Measurements from ENCODE around the gene PTPN6. TPM values are rescaled to one million over a fixed set of nuclear protein-coding genes. Genes with fewer than 3 reads are reported as not detected.

The PTPN6 gene
- total RNA-seq, 2 experiments from 2014 or later, result 79.0 to 83.5 TPM

DNA sequence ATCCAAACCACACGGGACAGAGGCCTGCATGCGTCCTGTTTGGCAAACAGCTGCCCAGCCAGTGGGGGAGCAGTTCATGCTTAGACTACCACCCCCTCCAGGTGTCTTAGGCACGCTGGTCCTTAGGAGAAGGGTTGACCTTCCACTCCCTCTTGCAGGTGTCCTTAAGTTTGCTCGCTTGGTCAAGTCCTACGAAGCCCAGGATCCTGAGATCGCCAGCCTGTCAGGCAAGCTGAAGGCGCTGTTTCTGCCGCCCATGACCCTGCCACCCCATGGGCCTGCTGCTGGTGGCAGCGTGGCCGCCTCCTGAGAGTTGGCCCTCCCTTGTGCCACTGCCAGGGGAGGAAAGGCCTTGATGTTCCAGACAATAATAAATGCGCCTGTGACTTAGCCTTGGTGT, 5.5 kb upstream of the PTPN6 start:
- ChIA-PET CTCF (interaction anchor here (1.1 to 10.8 kb wide), 12 partner anchors 8 to 163 kb away, joined by 4 to 324 read pairs (median 14); partner anchors contain the start of genes C1RL, CDCA3, LPCAT3 and LRRC23), POLR2A (interaction anchor here (0.6 to 11.6 kb wide), 13 partner anchors 8 to 256 kb away, joined by 3 to 963 read pairs (median 26); partner anchors contain the start of genes C1RL, EMG1, ENO2 and PHB2)
- Mint-ChIP-seq H3K36me3 (ENCODE audit: low read depth) (peaks cover 20% of the 10 kb centered on the region), H3K27ac (peak overlapping the region; percentile 97), H3K9me3 (no peaks in the 10 kb centered on the region), H3K4me1 (ENCODE audit: low read depth) (peaks cover 81% of the 10 kb centered on the region), H3K27me3 (no peaks in the 10 kb centered on the region), H3K4me3 (peak overlapping the region; percentile 97)
- TF ChIP-seq CTCF (IDR thresholded peaks at IDR 0.05), result no peak
- Histone ChIP-seq H3K4me1 (ENCODE audit: insufficient read depth, low read length) (peaks cover 85% of the 10 kb centered on the region), H3K36me3 (ENCODE audit: insufficient read depth, low read length) (peaks cover 17% of the 10 kb centered on the region), H3K4me3 (ENCODE audit: low read length) (peak overlapping the region; percentile 65), H3K27me3 (ENCODE audit: control insufficient read depth in 1 of 2, insufficient read depth in 2 of 2, low read length in 2 of 2) (no peaks in the 10 kb centered on the region), H3K27ac (ENCODE audit: low read depth in 1 of 2, low read length in 2 of 2) (peak overlapping the region; percentile 96 to 98), H3K9me3 (ENCODE audit: control insufficient read depth in 1 of 2, insufficient read depth in 1 of 2, low read length in 2 of 2) (no peaks in the 10 kb centered on the region)
- intact Hi-C loops (cut with DNase I, micrococcal nuclease), result no loop called here
- ATAC-seq (ENCODE audit: poor library complexity), result no peak
- DNase-seq, result peak in 1 of 14 experiments; percentile 41

DNA sequence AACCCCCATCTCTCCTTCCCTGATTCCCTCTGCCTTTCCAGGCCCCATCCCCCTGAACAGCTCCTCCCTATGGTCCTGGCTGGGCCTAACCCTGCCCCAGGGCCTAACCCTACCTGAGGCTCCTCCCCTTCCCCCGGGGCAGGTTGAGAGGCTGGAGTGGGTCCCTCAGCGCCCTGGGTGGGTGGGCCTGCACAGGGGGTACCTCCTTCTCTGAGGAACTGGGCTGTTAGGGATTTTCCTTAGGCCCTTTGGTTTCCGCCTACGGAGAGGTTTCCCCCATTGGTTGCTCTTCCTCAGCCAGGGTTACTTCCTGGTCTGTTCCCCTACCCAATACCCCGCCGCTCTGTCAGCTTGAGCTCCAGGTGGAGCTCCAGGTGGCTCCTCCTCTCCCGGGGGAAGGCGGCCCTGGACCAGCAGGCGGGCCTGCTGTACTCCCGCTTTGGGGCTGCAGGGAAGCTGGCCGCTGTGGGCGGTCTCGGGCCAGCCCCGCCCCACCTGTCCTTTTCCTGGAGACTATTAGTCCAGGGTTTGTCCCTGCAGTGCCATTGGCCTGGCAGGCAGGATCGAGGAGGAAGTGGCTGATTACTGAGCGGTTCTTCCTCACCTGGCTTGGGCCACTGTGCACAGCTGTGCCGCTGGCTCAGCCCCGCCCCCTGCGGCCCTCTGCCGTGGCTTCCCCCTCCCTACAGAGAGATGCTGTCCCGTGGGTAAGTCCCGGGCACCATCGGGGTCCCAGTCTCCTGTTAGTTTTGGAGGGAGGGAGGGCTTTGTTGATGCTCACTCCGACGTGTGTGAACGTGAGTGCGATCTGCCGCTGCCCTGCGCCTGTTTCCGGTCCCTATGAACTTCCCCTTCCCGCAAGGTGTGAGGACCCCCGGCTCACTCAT, 4.9 kb upstream of the PTPN6 start:
- Histone ChIP-seq H3K4me1 (ENCODE audit: insufficient read depth, low read length) (peaks cover 91% of the 10 kb centered on the region), H3K36me3 (ENCODE audit: insufficient read depth, low read length) (peaks cover 15% of the 10 kb centered on the region), H3K27me3 (ENCODE audit: control insufficient read depth in 1 of 2, insufficient read depth in 2 of 2, low read length in 2 of 2) (no peaks in the 10 kb centered on the region), H3K9me3 (ENCODE audit: control insufficient read depth in 1 of 2, insufficient read depth in 1 of 2, low read length in 2 of 2) (no peaks in the 10 kb centered on the region), H3K4me3 (ENCODE audit: low read length) (peak overlapping the region; percentile 65), H3K27ac (ENCODE audit: low read depth in 1 of 2, low read length in 2 of 2) (peak overlapping the region; percentile 96 to 98)
- TF ChIP-seq CTCF (IDR thresholded peaks at IDR 0.05), result no peak
- POLR2A ChIA-PET, result interaction anchor here (0.6 to 11.6 kb wide), 12 partner anchors 9 to 257 kb away, joined by 3 to 963 read pairs (median 30); partner anchors contain the start of genes C1RL, EMG1, ENO2 and PHB2
- H3K4me3 Mint-ChIP-seq, result peak overlapping the region; percentile 97
- intact Hi-C loops (cut with DNase I, micrococcal nuclease), result no loop called here
- peaks cover 86% of the 10 kb centered on the region for H3K4me1 Mint-ChIP-seq (ENCODE audit: low read depth)
- DNase-seq (peak in 9 of 14 experiments; percentile 51 to 85 (median 67)), ATAC-seq (ENCODE audit: poor library complexity) (peak; percentile 12)
- no peaks in the 10 kb centered on the region for H3K9me3 Mint-ChIP-seq
- CTCF ChIA-PET, result interaction anchor here (1.0 to 10.8 kb wide), 9 partner anchors 8 to 163 kb away, joined by 3 to 324 read pairs (median 9); partner anchors contain the start of genes C1RL, LPCAT3, LRRC23 and SPSB2
- no peaks in the 10 kb centered on the region for H3K27me3 Mint-ChIP-seq
- peak overlapping the region; percentile 97 for H3K27ac Mint-ChIP-seq
- peaks cover 25% of the 10 kb centered on the region for H3K36me3 Mint-ChIP-seq (ENCODE audit: low read depth)

- H3K9me3 Mint-ChIP-seq, result no peaks in the 10 kb centered on the region
- TF ChIP-seq CTCF (IDR thresholded peaks at IDR 0.05), result no peak
- H3K4me1 ChIP-seq (ENCODE audit: insufficient read depth, low read length), result peaks cover 94% of the 10 kb centered on the region
- H3K36me3 ChIP-seq (ENCODE audit: insufficient read depth, low read length), result peaks cover 10% of the 10 kb centered on the region
- no peaks in the 10 kb centered on the region for H3K9me3 ChIP-seq (ENCODE audit: control insufficient read depth in 1 of 2, insufficient read depth in 1 of 2, low read length in 2 of 2)
- H3K27ac Mint-ChIP-seq, result peak overlapping the region; percentile 97
- ATAC-seq (ENCODE audit: poor library complexity), result no peak
- H3K4me1 Mint-ChIP-seq (ENCODE audit: low read depth), result peaks cover 90% of the 10 kb centered on the region
- DNase-seq, result no peak
- H3K27ac ChIP-seq (ENCODE audit: low read depth in 1 of 2, low read length in 2 of 2), result peak overlapping the region; percentile 96 to 98
- H3K4me3 Mint-ChIP-seq, result peak overlapping the region; percentile 97
- H3K4me3 ChIP-seq (ENCODE audit: low read length), result peak overlapping the region; percentile 65
- H3K27me3 ChIP-seq (ENCODE audit: control insufficient read depth in 1 of 2, insufficient read depth in 2 of 2, low read length in 2 of 2), result no peaks in the 10 kb centered on the region
- POLR2A ChIA-PET, result interaction anchor here (0.5 to 11.6 kb wide), 6 partner anchors 9 to 154 kb away, joined by 3 to 963 read pairs (median 16); partner anchors contain the start of genes EMG1, LPCAT3, PHB2 and PTPN6
- intact Hi-C loops (cut with DNase I, micrococcal nuclease), result no loop called here
- CTCF ChIA-PET, result interaction anchor here (1.0 to 10.8 kb wide), 6 partner anchors 9 to 78 kb away, joined by 3 to 324 read pairs (median 9); partner anchors contain the start of genes LPCAT3 and SPSB2
- H3K27me3 Mint-ChIP-seq, result no peaks in the 10 kb centered on the region
- H3K36me3 Mint-ChIP-seq (ENCODE audit: low read depth), result peaks cover 29% of the 10 kb centered on the region
Measured at GRCh38 chr12:6946920-6947374, 4.2 kb upstream of the PTPN6 start.

Measured in CD4-positive, alpha-beta T cell (primary cell).